ENCODE results near the gene BCL7A. TPM values are rescaled to one million over a fixed set of nuclear protein-coding genes. Genes with fewer than 3 reads are reported as not detected.

The BCL7A gene
- total RNA-seq, 1 donor from 2014 or later, result 7.3 TPM

DNA sequence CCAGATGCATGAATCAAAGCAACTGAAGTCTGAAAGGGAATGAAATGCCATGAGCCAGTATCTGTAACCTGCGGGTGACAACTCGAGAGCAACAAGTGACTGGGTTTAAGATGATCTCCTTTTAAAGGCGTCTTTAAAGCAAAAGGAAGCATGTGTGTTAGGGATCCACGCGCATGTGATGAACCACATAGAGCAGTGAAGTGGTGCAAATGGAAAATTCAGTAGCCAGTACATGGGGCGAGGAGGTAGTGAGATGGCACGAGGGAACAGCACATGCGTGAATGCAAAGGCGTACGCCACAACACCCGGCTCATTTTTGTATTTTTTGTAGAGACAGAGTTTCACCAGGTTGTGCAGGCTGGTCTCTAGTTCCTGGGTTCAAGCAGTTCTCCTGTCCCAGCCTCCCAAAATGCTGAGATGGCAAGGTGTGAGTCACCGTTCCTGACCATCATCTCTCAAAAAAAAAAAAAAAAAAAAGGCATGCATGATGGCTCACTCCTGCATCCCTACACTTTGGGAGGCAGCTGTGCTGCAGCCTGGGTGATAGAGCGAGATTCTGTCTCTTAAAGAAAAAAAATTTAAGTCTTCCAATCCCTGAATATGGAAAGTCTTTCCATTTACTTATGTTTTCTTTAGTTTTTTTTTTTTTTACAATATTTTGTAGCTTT is 24.6 kb upstream of the BCL7A start:
- intact Hi-C loops (cut with micrococcal nuclease), result no loop called here

DNA sequence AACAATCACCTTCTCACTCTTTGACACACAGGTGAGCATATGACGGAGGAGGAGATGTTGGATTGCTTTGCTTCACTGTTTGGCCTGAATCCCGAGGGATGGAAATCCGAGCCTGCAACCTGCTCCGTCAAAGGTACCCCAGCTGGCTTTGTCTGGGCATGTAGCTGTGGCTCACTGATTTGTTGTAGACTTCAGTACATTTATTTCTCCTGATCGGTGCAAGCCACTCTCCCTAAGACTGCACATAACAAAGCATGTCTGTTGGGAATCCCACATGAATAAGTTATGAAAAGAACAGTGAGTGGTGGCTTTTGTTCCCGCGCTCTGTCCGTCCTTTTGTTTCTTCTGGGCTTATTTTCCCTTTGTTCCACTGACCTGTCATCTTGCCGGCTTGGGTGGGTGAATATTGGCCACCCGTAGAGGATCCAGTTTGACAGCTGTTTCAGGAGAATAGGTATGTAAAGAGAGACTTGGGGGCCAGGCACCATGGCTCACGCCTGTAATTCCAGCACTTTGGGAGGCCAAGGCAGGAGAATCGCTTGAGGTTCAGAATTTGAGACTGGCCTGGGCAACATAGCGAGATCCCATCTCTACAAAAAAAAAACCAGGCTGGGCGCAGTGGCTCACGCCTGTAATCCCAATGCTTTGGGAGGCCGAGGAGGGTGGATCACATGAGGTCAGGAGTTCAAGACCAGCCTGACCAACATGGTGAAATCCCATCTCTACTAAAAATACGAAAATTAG is 20.0 kb upstream of the BCL7A start:
- intact Hi-C loops (cut with micrococcal nuclease), result no loop called here

DNA sequence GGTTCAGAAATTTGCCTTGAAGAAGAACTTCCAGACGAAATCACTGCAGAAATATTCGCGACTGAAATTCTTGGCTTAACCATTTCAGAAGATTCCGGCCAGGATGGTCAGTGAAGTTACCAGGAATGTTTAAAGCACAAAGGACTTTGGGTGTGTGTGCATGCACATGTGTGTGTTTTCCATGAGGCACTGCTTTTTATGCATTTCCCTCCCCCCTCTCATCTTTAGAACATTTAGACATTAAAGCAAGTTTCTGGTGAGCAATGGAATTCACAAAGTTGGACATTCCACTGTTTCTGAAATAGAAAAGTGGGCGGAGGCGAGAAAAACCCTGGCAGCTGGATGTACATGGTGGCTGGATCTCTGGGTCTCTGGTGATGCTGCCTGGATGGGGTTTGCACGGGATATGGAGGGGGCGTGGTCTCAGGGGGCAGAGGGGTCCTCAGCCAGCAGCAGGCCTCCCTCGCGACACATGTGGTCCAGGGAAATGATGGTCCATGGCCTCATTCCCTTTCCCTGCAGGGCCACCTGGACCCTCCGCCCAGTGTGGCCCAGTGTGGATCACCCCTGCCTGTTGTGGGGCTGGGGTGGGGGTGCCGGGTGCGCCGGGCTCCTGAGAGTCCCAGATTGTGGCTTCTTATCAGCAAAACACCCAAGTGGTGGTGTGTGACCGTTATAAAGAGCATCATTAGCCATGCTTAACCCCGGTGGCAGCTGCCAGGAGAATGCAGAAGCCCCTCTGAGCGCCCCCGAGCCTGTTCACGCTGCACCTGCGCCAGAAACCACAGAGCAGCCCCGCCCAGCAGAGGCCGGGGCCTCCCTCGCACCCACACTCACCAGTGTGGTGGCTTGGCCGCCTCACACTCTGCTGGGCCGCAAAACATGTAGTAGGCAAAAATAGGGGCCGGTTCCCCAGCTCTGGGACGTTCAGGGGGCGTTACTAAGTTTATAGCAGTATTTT is 17.8 kb upstream of the BCL7A start:
- intact Hi-C loops (cut with micrococcal nuclease), result no loop called here

DNA sequence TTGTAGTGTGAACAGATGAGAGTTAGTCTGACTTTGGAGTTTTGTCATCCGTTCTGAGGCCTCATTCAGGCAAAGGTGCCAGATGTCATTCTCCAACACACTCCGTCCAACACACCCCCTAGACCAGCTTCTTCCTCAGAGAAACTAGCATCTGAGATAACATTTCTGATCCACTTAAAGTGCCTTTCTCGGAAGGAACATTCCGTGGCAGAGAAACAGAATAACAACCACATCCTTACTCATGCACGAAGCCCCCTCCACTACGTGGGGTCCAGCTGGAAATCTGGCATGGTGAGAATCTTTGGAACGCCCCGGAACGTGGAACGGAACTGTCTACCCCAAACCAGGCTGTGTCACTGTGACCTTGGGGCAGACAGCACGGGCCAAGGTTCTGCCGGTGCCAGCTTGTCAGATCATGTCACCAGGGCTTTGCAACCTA is 17.0 kb upstream of the BCL7A start:
- intact Hi-C loops (cut with micrococcal nuclease), result no loop called here

DNA sequence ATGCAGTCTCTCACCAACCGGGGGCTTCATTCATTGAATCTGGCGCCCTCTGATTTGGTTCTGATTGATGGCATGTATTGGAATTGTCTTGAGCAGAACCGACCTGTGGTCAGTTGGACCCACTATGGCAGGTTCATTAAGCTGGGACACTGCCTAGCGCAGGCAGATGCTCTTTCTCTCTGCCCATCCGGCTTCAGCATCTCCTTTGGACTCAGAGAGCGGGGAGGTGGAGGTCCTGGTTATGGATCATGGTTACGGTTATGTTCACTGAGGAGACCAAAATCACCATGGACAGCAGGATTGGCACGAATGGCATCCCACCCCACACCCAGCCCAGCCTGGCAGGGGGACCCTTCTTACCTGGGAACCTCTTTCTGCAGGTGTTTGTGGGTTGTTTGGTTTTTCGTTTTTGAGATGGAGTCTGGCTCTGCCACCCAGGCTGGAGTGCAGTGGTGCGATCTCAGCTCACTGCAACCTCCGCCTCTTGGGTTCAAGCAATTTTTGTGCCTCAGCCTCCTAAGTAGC is 16.4 kb upstream of the BCL7A start:
- intact Hi-C loops (cut with micrococcal nuclease), result no loop called here

DNA sequence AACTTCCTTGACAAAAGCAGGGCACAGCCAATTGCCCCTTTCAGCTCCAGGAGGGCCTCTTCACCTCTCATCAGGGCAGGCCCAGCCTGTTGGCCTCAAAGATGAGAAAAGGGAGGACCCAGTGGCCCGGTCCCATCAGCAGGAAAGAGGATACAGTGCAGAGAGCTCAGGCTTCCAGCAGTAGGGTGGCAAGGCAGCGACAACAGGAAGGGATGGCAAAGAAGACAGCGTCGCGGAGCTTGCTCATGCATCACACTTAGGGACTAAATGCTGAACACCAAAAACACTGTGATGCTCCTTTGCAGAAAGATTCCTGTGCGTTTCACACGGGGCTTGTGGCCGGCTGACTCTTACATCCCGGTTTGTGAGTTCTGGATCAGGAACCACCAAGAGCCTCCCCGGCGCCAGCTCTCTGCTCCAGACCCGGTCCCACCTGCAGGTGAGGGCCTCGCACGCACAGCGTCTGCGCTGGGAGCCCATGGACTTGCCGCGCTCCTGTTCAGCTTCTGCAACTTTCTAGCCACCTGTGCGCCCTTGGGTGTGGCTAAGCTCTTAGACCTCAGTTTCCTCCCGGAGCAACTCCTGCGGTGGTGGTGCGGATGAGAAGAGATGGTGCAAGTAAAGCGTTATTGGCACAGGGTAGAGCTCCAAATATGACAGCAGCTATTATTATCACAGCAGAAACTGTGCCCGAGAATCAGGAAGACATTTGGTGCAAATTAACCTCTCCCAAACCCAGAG is 15.3 kb upstream of the BCL7A start:
- intact Hi-C loops (cut with micrococcal nuclease), result no loop called here

DNA sequence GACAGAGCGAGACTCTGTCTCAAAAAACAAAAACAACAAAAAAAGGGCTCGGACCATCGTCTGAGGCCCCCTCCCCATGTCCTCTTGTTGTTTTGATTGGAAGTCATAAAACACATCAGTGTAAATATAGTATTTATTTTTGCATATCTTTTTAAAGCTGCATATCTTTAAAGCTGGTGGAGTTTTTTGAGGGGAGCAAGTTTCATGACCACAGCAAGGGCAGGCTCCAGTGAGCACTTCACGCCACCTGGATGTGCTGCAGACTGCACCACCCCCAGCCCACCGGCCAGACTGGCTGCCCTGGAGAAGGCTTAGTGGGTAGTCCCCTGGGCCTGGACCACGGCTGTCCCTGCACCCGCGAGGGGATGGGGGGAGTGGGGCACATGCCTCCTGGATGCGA is 11.9 kb upstream of the BCL7A start:
- intact Hi-C loops (cut with micrococcal nuclease), result no loop called here

DNA sequence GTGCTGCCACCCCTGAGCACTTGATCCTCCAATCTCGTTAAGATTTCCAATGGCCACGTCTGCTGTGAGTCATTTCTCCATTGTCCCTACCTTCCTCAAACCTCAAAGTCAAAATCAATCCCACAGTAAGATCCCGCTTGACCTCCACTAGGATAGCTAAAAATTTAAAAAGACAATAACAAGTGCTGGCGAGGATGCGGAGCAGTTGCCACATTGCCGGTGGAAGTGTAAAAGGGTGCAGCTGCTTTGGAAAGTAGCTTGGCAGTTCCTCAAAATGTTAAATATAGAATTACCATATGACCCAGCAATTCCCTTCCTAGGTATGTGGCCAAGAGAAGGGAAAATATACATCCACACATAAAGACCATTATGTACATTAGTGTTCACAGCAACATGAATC is 9.5 kb upstream of the BCL7A start:
- intact Hi-C loops (cut with micrococcal nuclease), result no loop called here

DNA sequence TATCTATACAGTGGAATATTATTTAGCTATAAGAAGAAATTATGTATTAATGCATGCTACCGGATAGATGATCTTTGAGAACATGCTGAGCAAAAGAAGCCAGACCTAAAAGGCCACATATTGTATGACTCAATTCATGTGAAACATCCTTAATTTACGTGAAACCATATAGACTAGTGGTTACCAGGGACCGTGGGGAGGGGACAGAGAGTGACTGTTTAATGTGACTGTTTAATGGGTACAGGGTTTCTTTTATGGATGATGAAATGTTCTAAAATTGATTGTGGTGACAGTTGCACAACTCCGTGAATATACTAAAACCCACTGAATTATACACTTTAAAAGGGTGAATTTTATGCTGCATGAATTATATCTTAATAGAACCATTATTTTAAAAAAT is 8.5 kb upstream of the BCL7A start:
- intact Hi-C loops (cut with micrococcal nuclease), result no loop called here

DNA sequence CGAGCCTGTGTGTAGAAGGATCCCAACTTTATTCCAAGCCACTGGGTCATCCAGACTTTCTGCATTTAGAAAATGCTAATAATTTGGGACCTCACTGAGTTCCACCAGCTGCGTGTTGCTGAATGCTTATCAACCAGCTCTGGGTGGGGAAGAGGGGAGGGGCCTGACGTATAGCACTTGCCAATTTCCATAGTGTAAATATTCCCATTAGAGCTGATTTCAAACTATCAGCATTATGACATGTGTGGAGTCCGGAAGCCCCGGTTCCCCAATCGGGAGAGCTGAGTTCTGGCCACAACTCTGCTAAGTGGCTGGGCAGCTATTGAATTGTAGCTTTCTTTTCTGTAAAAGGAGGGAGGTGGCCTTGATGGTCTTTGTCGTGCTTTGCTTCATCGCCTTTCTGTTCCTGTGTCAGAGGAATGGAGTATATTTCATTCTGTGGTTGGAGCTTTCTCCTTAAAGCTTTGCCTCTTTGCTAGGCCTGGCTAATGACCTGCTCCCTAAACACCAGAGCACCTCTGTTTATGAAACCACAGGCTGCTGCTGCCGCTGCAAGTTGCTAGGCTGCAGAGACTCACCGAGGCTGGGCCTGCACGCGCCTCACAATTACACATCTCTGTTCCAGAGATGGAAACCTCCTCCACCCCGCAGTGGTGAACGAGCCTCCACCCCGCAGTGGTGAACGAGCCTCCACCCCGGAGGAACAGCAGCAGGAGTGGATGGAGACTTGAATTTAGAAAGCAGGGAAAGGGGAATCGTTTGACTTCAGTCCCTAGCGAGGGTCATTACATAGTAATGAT is 7.7 kb upstream of the BCL7A start:
- intact Hi-C loops (cut with micrococcal nuclease), result no loop called here

DNA sequence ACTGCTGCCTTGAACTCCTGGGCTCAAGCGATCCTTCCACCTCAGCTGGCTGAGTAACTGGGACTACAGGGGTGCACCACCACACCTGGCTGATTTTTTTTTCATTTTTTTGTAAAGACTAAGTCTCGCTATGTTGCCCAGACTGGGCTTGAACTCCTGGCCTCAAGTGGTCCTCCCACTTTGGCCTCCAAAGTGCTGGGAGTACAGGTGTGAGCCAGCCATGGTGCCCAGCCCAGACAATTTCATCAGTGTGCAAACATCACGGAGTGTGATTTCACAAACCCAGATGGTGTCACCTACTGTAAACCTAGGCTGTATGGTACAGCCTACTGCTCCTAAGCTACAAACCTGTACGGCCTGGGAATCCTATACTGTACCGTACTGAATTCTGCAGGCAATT is 6.9 kb upstream of the BCL7A start:
- intact Hi-C loops (cut with micrococcal nuclease), result no loop called here

DNA sequence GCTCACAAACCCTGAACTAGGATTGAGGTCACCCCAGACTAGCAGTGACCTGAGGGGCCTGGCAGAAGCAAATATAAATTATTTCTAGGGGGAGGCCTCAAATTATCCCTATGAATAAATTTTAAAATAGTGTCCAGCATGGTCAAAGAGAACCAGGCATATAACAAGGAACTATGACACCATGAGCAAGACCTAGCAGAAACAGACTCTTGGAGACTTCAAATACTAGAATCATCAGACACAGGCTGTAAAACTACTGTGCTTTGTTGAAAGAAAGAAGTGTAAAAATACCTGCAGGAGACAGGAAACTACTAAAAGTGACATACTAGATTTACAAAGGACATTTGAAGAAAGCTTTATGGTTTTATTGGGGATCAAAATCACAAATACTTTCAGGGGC is 3.2 kb upstream of the BCL7A start:
- intact Hi-C loops (cut with micrococcal nuclease), result no loop called here

DNA sequence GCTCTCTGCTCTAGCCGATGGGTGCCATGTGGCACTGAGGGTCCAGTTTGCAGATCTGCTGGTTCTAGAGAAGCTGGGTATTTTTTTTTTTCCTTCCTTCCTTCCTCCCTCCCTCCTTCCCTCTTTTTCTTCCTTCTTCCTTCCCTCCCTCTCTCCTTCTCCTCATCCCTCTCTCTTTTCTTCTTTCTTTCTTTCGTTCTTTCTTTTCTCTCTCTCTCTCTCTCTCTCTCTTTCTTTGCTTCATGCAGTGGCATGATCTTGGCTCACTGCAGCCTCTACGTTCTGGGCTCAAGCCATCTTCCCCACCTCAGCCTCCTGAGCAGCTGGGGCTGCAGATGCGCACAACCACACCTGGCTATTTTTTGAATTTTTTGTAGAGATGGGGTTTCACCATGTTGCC is 2.7 kb upstream of the BCL7A start:
- intact Hi-C loops (cut with micrococcal nuclease), result no loop called here

DNA sequence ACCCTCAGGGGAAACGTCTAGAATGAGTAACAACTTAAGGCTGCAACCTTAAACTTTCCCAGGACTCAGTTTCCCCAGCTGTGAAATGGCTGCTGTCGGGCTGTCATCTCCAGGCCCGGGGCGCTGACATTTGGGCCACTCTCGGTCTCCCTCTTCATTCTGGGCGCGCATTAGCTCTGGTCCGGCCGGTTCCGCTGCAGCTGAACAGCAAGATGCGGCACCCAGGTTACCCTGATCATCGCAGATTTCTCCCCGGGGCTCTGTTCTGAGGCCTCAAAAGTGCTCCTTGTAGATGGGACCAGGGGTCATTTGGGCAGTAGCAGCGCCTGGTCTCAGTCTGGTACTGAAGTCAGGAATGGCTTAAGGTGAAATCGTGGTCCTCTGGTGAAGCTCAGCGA is 890 bp upstream of the BCL7A start:
- intact Hi-C loops (cut with micrococcal nuclease), result no loop called here

DNA sequence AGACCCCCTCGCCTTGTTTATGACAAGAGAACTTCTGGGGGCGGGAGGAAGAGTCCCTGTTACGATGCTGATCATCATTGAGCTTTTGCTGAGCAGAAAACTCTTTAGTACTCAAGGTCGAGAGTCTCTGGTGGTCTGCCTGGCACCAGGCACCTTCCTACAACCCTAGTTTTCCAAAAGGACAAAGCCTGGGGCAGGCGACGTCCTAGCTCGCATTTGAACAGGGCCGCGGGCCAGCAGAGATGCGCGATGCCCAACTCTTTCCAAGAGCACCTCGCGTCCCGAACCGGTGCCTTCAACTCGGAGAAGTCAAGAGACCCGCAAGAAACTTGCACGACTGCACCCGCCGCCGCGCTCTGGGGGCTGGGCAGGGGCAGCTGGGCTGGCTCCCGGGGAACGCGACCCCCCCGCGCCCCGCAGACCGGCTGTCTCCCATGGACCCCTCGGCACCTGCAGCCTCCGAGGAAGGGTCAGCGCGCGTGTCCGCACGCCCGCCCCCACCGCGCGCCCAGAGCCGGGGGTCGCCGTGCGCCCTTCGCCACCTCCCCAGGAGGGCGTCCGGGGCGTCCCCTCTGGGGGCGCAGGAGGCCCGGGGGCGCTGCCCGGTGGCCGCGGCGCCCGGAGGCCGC is 377 bp upstream of the BCL7A start:
- intact Hi-C loops (cut with micrococcal nuclease), result no loop called here

DNA sequence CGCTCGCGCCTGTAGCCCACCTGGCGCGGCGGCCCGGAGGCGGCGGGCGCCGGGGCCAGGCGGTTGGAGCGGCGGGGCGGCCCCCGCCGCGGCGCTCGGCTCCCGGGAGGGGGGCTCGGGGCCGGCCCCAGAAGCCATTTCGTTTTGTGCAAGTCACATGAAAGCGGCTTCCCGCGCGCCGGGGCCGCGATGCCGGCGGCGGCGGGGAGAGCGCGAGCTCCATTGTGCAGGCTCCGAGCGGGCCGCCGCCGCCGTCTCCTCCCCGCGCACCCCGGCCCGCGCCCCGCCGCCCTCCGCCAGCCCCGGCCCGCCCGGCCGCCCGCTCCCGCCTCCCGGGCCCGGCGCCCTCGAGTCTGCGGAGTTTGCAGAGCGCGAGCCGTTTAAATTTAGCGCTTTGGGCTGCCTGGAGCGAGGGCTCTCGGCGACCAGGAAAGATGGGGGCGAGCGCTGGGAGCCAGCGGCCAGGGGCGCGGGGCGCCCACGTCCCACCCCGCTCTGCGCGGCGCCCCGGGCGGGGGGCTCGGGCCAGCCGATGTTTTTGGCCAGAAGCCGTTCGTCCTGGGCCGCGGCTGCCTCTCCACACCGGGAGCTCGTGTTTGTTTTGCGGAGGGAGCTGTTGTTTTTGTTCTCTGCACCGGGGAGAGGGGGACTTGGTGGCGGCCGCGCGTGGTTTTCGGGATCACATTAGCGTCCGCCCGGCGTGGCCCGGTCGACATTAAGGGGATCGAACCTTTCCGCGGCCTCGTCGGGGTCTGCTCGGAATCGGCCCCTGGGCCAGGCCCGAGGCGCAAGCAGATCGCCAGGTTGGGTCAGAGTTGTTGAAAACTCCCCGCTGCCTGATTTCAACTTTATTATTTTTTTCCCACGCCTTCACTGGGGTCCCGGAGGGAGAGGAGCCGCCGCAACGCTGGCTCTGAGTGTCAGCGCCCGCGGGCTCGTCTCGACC is 982 bp downstream of the BCL7A start:
- intact Hi-C loops (cut with micrococcal nuclease), result no loop called here

DNA sequence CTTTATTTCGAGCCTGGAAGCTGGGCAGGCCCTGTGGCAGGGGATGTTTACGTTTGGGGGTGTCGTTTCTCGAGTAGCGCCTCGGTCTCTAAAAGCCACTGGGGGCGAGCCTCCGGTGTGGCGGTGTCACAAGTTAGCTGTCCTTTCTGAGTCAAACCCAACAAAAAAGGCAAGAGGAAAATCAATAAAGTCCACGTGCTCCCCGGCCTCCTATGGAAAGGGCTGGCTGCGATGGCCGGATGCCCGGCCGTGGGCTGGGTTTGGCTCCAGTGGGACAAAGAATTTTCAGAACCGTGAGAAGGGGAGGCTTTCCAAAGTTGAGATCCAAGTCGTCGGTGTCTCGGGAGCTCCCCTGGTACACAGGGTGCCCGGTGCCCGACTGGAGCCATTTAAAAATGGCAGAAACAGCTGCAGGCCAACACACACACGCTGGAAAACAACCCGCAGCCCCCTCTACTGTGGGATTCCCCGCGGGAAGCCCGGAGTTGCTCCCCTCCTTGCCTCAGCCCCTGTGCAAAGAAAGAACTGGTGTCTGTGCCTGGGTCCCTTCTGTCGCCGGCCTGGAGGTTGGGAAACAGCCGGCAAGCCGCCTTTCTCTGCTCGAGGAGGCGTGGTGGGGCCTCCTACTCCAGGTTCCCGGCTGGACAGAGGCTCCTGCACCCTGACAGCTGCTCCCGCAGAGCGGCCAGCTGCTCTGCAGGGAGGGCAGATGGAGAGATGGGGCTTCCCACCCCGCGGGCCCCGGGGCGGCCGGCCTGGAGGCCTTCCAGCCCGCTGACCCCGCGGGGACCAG is 1.9 kb downstream of the BCL7A start:
- intact Hi-C loops (cut with micrococcal nuclease), result no loop called here

All from T-helper 2 cell treated with Interferon-gamma antibody and Interleukin-4, amounts not matched to agents 100 ng/mL and 5 ng/mL, for 36 hours (primary cell).